Measurements from ENCODE around the gene DPP6.

DPP6 gene

GRCh38 chr7:154886591-154886990, 834.4 kb downstream of the DPP6 start:
- no peak for DNase-seq (ENCODE audit: low read depth)
- TF ChIP-seq MYC (IDR thresholded peaks at IDR 0.05; ENCODE audit: low read depth, low read length) (no peak), CTCF (IDR thresholded peaks at IDR 0.05; ENCODE audit: low read depth, low read length) (no peak), POLR2A (IDR thresholded peaks at IDR 0.05; ENCODE audit: extremely low read depth, insufficient read length) (no peak), MAX (IDR thresholded peaks at IDR 0.05; ENCODE audit: low read depth, low read length) (no peak)
- H3K4me3 ChIP-seq (ENCODE audit: low read depth, low read length), result no peak overlapping the region

- no peak for TF ChIP-seq MYC (IDR thresholded peaks at IDR 0.05; ENCODE audit: low read depth, low read length)
- no peak for TF ChIP-seq CTCF (IDR thresholded peaks at IDR 0.05; ENCODE audit: low read depth, low read length)
- TF ChIP-seq MAX (IDR thresholded peaks at IDR 0.05; ENCODE audit: low read depth, low read length), result no peak
- TF ChIP-seq POLR2A (IDR thresholded peaks at IDR 0.05; ENCODE audit: extremely low read depth, insufficient read length), result no peak
- H3K4me3 ChIP-seq (ENCODE audit: low read depth, low read length), result no peak overlapping the region
- DNase-seq (ENCODE audit: low read depth), result no peak
These were observed 836.5 kb downstream of the DPP6 start for GRCh38 chr7:154888690-154889089.

- no peak overlapping the region for H3K4me3 ChIP-seq (ENCODE audit: low read depth, low read length)
- no peak for DNase-seq (ENCODE audit: low read depth)
- TF ChIP-seq POLR2A (IDR thresholded peaks at IDR 0.05; ENCODE audit: extremely low read depth, insufficient read length) (no peak), CTCF (IDR thresholded peaks at IDR 0.05; ENCODE audit: low read depth, low read length) (no peak), MYC (IDR thresholded peaks at IDR 0.05; ENCODE audit: low read depth, low read length) (no peak), MAX (IDR thresholded peaks at IDR 0.05; ENCODE audit: low read depth, low read length) (no peak)
These were observed 840.3 kb downstream of the DPP6 start for GRCh38 chr7:154892459-154892858.

GRCh38 chr7:154896076-154896475, 843.9 kb downstream of the DPP6 start:
- no peak for TF ChIP-seq CTCF (IDR thresholded peaks at IDR 0.05; ENCODE audit: low read depth, low read length)
- TF ChIP-seq MYC (IDR thresholded peaks at IDR 0.05; ENCODE audit: low read depth, low read length), result no peak
- TF ChIP-seq MAX (IDR thresholded peaks at IDR 0.05; ENCODE audit: low read depth, low read length), result no peak
- no peak for TF ChIP-seq POLR2A (IDR thresholded peaks at IDR 0.05; ENCODE audit: extremely low read depth, insufficient read length)
- no peak for DNase-seq (ENCODE audit: low read depth)
- H3K4me3 ChIP-seq (ENCODE audit: low read depth, low read length), result no peak overlapping the region

GRCh38 chr7:154898973-154899855, 847.0 kb downstream of the DPP6 start:
- TF ChIP-seq MAX (IDR thresholded peaks at IDR 0.05; ENCODE audit: low read depth, low read length), result no peak
- no peak for TF ChIP-seq MYC (IDR thresholded peaks at IDR 0.05; ENCODE audit: low read depth, low read length)
- no peak for TF ChIP-seq POLR2A (IDR thresholded peaks at IDR 0.05; ENCODE audit: extremely low read depth, insufficient read length)
- no peak for TF ChIP-seq CTCF (IDR thresholded peaks at IDR 0.05; ENCODE audit: low read depth, low read length)
- H3K4me3 ChIP-seq (ENCODE audit: low read depth, low read length), result no peak overlapping the region
- DNase-seq (ENCODE audit: low read depth), result no peak
